HCT116 (cell line): ENCODE results near the gene TMEM247. TPM values are rescaled to one million over a fixed set of nuclear protein-coding genes. Genes with fewer than 3 reads are reported as not detected.

ENCODE experiments used
- ATAC-seq: fragments of 200-7000 bp; cut with Tn5 transposase; 2 replicates; pipeline ENCODE4 v1.9.1; 2020; ENCODE audit warnings: mild to moderate bottlenecking, moderate library complexity
- BruUV-seq: library from RNA; stranded (reverse); fragments of 400-500 nt; replicated peaks from 2 replicates; lab custom pipeline; 2021; lab: Mats Ljungman, UMichigan
- CTCF ChIA-PET: fragments of 300-600 bp; sonication (Branson Sonifier 250); formaldehyde crosslinking; loops from one replicate; lab custom pipeline; 2021; ENCODE audit warnings: antibody characterized with exemption; lab: Charles Lee
- POLR2A ChIA-PET: fragments of 300-600, 350-600 bp; sonication (Branson Sonifier 250); formaldehyde crosslinking; loops from one replicate; lab custom pipeline; 2021; ENCODE audit warnings: antibody characterized with exemption; lab: Charles Lee
- RAD21 ChIA-PET, 2 experiments: fragments of 300-600 bp; sonication (Branson Sonifier 250); formaldehyde crosslinking; loops; one replicate each; lab custom pipeline; 2023; ENCODE audit warnings: low total read pairs in 2 of 2; ENCODE audit not compliant: uncharacterized antibody in 2 of 2, unreplicated experiment in 2 of 2, low non-redundant PET in 1 of 2; lab: Charles Lee
- DNase-seq: peaks from one replicate; pipeline ENCODE4 v3.0.0-alpha.2; 2010; ENCODE audit warnings: low read depth, low spot score
- H2AFZ ChIP-seq: fragments of 200-600 bp; shearing (Covaris generic), sonication (generic); 2 replicates; pipeline ENCODE4 v1.6.1; 2017; ENCODE audit warnings: low read depth, mixed run types, mixed read lengths, antibody characterized with exemption, low read length; ENCODE audit not compliant: poor library complexity, severe bottlenecking
- H3K27ac ChIP-seq: 2 replicates; pipeline ENCODE4 v1.5.1; 2012; ENCODE audit warnings: low read depth, low read length
- H3K27me3 ChIP-seq: fragments of 200-600 bp; sonication (generic); 2 replicates; pipeline ENCODE4 v1.6.1; 2016; ENCODE audit warnings: mixed run types, low read length, mixed read lengths; ENCODE audit not compliant: insufficient read depth
- H3K36me3 ChIP-seq, 2 experiments: fragments of 200-500 bp in 1 of 2; fragments of 200-600 bp in 1 of 2; sonication (Bioruptor generic) in 1 of 2; sonication (generic) in 1 of 2; 2 replicates each; pipeline versions ENCODE4 v1.5.1 to v1.6.1; 2014 to 2016; ENCODE audit warnings: low read length in 2 of 2, inconsistent platforms in 1 of 2, mixed read lengths in 1 of 2, mixed run types in 1 of 2; ENCODE audit not compliant: insufficient read depth in 2 of 2, control insufficient read depth in 1 of 2
- H3K4me1 ChIP-seq, 2 experiments: fragments of 200-600 bp in 1 of 2; sonication (generic) in 1 of 2; 2 replicates each; pipeline versions ENCODE4 v1.5.1 to v1.6.1; 2012 to 2017; ENCODE audit warnings: low read length in 2 of 2, inconsistent platforms in 1 of 2, mild to moderate bottlenecking in 1 of 2, mixed read lengths in 1 of 2, mixed run types in 1 of 2, moderate library complexity in 1 of 2; ENCODE audit not compliant: insufficient read depth in 2 of 2, control insufficient read depth in 1 of 2
- H3K4me2 ChIP-seq: fragments of 200-600 bp; sonication (generic); 2 replicates; pipeline ENCODE4 v1.6.1; 2017; ENCODE audit warnings: mixed run types, low read length, mixed read lengths
- H3K4me3 ChIP-seq, 2 experiments: fragments of 200-600 bp in 1 of 2; sonication (generic) in 1 of 2; replicated peaks in 1 of 2; 2 replicates each; pipeline ENCODE4 v1.5.1; 2011 to 2016; ENCODE audit warnings: low read length in 2 of 2, control low read depth in 1 of 2, low read depth in 1 of 2, mild to moderate bottlenecking in 1 of 2, mixed read lengths in 1 of 2, mixed run types in 1 of 2
- H3K79me2 ChIP-seq: fragments of 200-600 bp; sonication (generic); 2 replicates; pipeline ENCODE4 v1.6.1; 2017; ENCODE audit warnings: mild to moderate bottlenecking, mixed run types, low read length, moderate library complexity, mixed read lengths; ENCODE audit not compliant: insufficient read depth
- H3K9ac ChIP-seq: fragments of 200-600 bp; sonication (generic); 2 replicates; pipeline ENCODE4 v1.6.1; 2016; ENCODE audit warnings: low read length, mixed read lengths
- H3K9me2 ChIP-seq: fragments of 200-600 bp; sonication (generic), shearing (Covaris generic); 2 replicates; pipeline ENCODE4 v1.6.1; 2017; ENCODE audit warnings: mixed run types, mild to moderate bottlenecking, moderate library complexity; ENCODE audit not compliant: insufficient read depth
- H3K9me3 ChIP-seq, 2 experiments: fragments of 200-500 bp in 1 of 2; fragments of 200-600 bp in 1 of 2; sonication (Bioruptor generic) in 1 of 2; sonication (generic) in 1 of 2; 2 replicates each; pipeline ENCODE4 v1.6.1; 2014 to 2017; ENCODE audit warnings: low read length in 2 of 2, mixed read lengths in 2 of 2, inconsistent platforms in 1 of 2, low read depth in 1 of 2, mild to moderate bottlenecking in 1 of 2, mixed run types in 1 of 2, moderate library complexity in 1 of 2; ENCODE audit not compliant: control insufficient read depth in 1 of 2, insufficient read depth in 1 of 2
- H4K20me1 ChIP-seq: fragments of 200-600 bp; sonication (generic), shearing (Covaris generic); 2 replicates; pipeline ENCODE4 v1.6.1; 2017; ENCODE audit warnings: mixed run types, mild to moderate bottlenecking, moderate library complexity; ENCODE audit not compliant: insufficient read depth
- ATF3 ChIP-seq: IDR thresholded peaks from 2 replicates; pipeline ENCODE4 v1.6.1; 2012
- CBX3 ChIP-seq: IDR thresholded peaks from 2 replicates; pipeline ENCODE4 v1.6.1; 2012; ENCODE audit warnings: low read depth
- CTCF ChIP-seq, 3 experiments: fragments of 200-600 bp in 1 of 3; sonication (generic) in 1 of 3; IDR thresholded peaks in 2 of 3; conservative IDR thresholded peaks in 1 of 3; 2 replicates each; pipeline ENCODE4 v1.5.1; 2012 to 2017; ENCODE audit warnings: low read depth in 2 of 3, low read length in 2 of 3, antibody characterized with exemption in 1 of 3, borderline replicate concordance in 1 of 3, control low read depth in 1 of 3, mild to moderate bottlenecking in 1 of 3, mixed read lengths in 1 of 3, mixed run types in 1 of 3, moderate library complexity in 1 of 3; ENCODE audit not compliant: insufficient read depth in 1 of 3
- ELF1 ChIP-seq: IDR thresholded peaks from 2 replicates; pipeline ENCODE4 v1.6.1; 2012; ENCODE audit warnings: low read depth, borderline replicate concordance
- EZH2 ChIP-seq: fragments of 200-600 bp; sonication (generic); IDR thresholded peaks from 2 replicates; pipeline ENCODE4 v1.6.1; 2017; ENCODE audit warnings: antibody characterized with exemption, mixed run types
- EZH2phosphoT487 ChIP-seq: fragments of 200-600 bp; IDR thresholded peaks from 2 replicates; pipeline ENCODE4 v1.6.1; 2018; ENCODE audit warnings: antibody characterized with exemption, borderline replicate concordance
- FOSL1 ChIP-seq: IDR thresholded peaks from 2 replicates; pipeline ENCODE4 v1.6.1; 2012; ENCODE audit warnings: low read depth
- JUND ChIP-seq: IDR thresholded peaks from 2 replicates; pipeline ENCODE4 v1.6.1; 2012
- MAX ChIP-seq: IDR thresholded peaks from 2 replicates; pipeline ENCODE4 v1.6.1; 2012
- POLR2A ChIP-seq: IDR thresholded peaks from 2 replicates; pipeline ENCODE4 v1.7.0; 2011; ENCODE audit warnings: borderline replicate concordance; ENCODE audit not compliant: insufficient read depth, insufficient read length; ENCODE audit errors: extremely low read depth
- POLR2AphosphoS5 ChIP-seq: IDR thresholded peaks from 2 replicates; pipeline ENCODE4 v1.6.1; 2011; ENCODE audit warnings: mild to moderate bottlenecking, low read depth, low read length, moderate library complexity
- RAD21 ChIP-seq: IDR thresholded peaks from 2 replicates; pipeline ENCODE4 v1.6.1; 2012; ENCODE audit warnings: low read depth, mild to moderate bottlenecking
- SIN3A ChIP-seq: IDR thresholded peaks from 2 replicates; pipeline ENCODE4 v1.6.1; 2012; ENCODE audit warnings: low read depth
- TCF7L2 ChIP-seq: IDR thresholded peaks from 2 replicates; pipeline ENCODE4 v1.7.0; 2011; ENCODE audit warnings: borderline replicate concordance, inconsistent platforms; ENCODE audit not compliant: insufficient read depth, insufficient read length; ENCODE audit errors: extremely low read depth
- YY1 ChIP-seq: IDR thresholded peaks from 2 replicates; pipeline ENCODE4 v1.6.1; 2011; ENCODE audit warnings: low read length, low read depth, moderate library complexity, mild to moderate bottlenecking; ENCODE audit not compliant: insufficient replicate concordance; ENCODE audit errors: extremely low read depth
- ZFX ChIP-seq: fragments of 450-650 bp; IDR thresholded peaks from 2 replicates; pipeline ENCODE4 v1.6.1; 2017
- intact Hi-C: fragments of 100-400 bp; cut with micrococcal nuclease; formaldehyde crosslinking; loops from 2 replicates; pipeline ENCODE4 v1.10.0; 2022
- total RNA-seq: library from RNA; stranded (reverse); gene quantifications from one replicate; pipeline ENCODE4 v1.2.1, GENCODE V29; 2021; ENCODE audit not compliant: unreplicated experiment

The TMEM247 gene
- total RNA-seq, 1 experiment from 2014 or later: not detected

GRCh38 chr2:46441838-46442712 lies 37.3 kb upstream of the TMEM247 start:
- Histone ChIP-seq H3K27me3 (no peaks in the 10 kb centered on the region), H3K36me3 (no peaks in the 10 kb centered on the region), H4K20me1 (no peaks in the 10 kb centered on the region), H3K9me3 (no peaks in the 10 kb centered on the region)
- no peak for ATAC-seq
- POLR2A ChIA-PET: no interaction called here
- RAD21 ChIA-PET: no interaction called here
- CTCF ChIA-PET: no interaction called here
- TF ChIP-seq EZH2 (no peak), ELF1 (no peak), MAX (no peak), POLR2A (no peak), JUND (no peak)
- TF ChIP-seq, all 23 proteins: peak for 0
- Histone ChIP-seq H3K4me3 (no peak overlapping the region), H2AFZ (no peak overlapping the region), H3K79me2 (no peaks in the 10 kb centered on the region), H3K4me1 (no peaks in the 10 kb centered on the region), H3K9me2 (peaks cover 3% of the 10 kb centered on the region; the same call in 1 of the 2 replicates), H3K27ac (no peak overlapping the region), H3K9ac (no peak overlapping the region), H3K4me2 (no peak overlapping the region)
- no TSS peak for BruUV-seq
- DNase-seq: no peak
- intact Hi-C loops: no loop called here

- Histone ChIP-seq H3K27ac (no peak overlapping the region), H3K4me3 (no peak overlapping the region), H3K4me1 (no peaks in the 10 kb centered on the region), H3K4me2 (no peak overlapping the region), H3K79me2 (no peaks in the 10 kb centered on the region), H3K9ac (no peak overlapping the region), H3K9me2 (no peaks in the 10 kb centered on the region), H2AFZ (no peak overlapping the region), H3K27me3 (no peaks in the 10 kb centered on the region), H3K9me3 (no peaks in the 10 kb centered on the region), H4K20me1 (no peaks in the 10 kb centered on the region), H3K36me3 (no peaks in the 10 kb centered on the region)
- ChIA-PET POLR2A (no interaction called here), CTCF (no interaction called here), RAD21 (no interaction called here)
- intact Hi-C loops: no loop called here
- no TSS peak for BruUV-seq
- DNase-seq (no peak), ATAC-seq (no peak)
- no peak for TF ChIP-seq POLR2AphosphoS5
- TF ChIP-seq CTCF (IDR thresholded peaks at IDR 0.05 in 2 of 3, conservative IDR thresholded peaks at IDR 0.05 in 1 of 3; ENCODE audit: borderline replicate concordance in 1 of 3, insufficient read depth in 1 of 3, low read depth in 2 of 3, low read length in 2 of 3): no peak
- TF ChIP-seq ZFX: no peak
- no peak for TF ChIP-seq SIN3A
- TF ChIP-seq RAD21: no peak
- no peak for TF ChIP-seq FOSL1
- no peak for TF ChIP-seq EZH2phosphoT487
- no peak for TF ChIP-seq TCF7L2
- no peak for TF ChIP-seq YY1
- TF ChIP-seq CBX3: no peak
- TF ChIP-seq ATF3: no peak
Measured at GRCh38 chr2:46444732-46445131, 34.6 kb upstream of the TMEM247 start.
